Fibroblast of skin of left quadriceps (primary cell): ENCODE data around the gene LRRC74B.
"Not testable (repeated sequence)": the region's sequence is repeated elsewhere in the genome, so short reads cannot be mapped to it uniquely, and the experiment has no call there.

Experiments
- DNase-seq, 2 experiments: peaks; one replicate each; pipeline ENCODE4 v3.0.0-alpha.2; 2013; ENCODE audit warnings: low read depth in 2 of 2

The LRRC74B gene

DNA sequence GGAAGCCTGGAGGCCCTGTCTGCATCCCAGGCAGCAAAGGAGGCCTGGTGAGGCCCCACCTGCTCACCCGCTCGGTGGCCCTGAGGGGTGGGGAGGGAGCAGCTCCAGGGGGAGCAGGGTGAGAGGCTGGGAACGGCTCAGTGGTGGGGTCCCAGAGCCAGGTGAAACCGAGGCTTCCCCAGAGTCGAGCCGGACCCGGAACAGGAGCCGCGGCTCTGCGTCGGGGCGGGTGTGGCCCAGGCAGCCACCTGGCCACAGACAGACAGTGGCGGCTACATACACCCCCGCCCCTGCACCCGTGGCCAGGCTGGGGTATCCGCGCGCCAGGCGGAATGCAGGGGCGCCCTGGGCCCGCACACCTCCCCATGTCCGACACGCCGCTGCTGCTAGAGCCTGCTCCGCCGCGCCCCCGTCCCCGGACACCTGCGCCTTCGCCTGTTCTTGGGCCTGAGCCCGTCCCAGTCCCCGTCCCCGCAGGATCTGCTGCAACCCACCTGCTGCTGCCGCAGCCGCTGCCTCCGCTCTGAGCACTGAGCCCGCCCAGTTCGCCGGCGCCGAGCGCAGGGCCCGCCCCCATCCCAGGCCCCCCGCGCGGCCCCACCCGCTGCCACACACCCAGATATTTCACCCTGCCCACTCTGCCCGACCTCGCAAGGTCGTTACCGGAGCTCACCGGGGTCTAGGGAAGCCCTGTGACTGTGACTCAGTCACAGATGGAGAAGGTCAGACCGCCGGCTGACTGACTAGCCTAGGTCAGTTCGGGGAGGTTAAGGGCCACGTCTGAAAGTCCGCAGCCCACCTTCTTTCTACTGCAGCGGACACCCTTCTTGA lies 13.5 kb upstream of the LRRC74B start, which contains the start of gene SLC7A4:
Gene SLC7A4 (minus strand): TSS at position 525 of the 831 bp plus-strand sequence. CDS start 749 bp downstream, outside the sequence.
- no peak for DNase-seq

DNA sequence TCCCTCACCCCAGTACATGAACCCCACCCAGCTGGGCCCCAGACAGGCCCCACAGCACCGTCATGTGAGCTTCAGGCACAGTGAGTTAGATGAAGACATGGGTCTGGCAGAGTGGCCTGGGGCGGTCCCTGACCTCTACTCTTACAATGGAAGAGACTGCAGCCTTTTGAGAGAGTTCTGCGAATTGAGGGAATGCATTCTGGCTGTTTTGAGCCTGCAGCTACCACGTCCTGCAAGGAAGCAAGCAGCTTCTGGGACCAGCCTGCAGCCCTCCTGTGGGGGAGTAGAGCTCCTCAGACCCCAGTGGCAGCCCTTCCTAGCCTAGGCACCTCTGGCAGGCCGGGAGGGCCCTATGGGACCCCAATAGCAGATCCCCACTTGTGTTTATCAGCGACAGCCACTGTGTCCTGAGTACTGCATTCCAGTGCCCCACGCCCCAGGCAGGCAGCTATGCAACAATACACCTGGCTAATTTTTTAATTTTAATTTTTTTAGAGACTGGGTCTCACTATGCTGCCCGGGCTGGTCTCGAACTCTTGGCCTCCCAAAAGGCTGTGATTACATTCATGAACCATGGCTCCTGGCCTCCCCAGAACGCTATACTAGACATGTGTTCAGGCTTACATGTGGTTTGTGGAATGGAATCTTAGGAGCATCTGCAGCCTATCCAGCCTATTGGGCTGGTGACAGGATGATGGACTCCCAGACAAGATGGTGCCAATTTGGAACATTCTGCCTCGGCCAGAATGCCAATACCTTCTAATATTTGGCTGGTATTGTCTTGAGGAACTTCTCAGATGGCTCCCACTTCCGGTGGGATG lies 12.7 kb upstream of the LRRC74B start:
- no peak for DNase-seq

- no peak for DNase-seq
Observed at GRCh38 chr22:21033895-21034294, 11.9 kb upstream of the LRRC74B start.

DNA sequence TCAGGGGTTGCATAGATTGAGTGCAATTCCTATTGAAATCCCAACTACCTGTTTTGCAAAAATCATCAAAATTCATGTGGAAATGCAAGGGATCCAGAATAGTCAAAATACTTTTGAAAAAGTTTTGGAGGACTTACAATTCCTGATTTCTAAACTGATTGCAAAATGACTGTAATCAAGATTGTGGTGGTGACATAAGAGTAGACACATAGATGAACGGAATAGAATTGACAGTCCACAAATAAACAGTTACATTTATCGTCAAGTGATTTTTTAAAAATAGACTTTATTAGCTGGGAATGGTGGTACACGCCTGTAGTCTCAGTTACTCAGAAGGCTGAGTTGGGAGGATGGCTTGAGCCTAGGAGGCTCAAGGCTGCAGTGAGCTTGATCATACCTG lies 10.8 kb upstream of the LRRC74B start:
- no peak for DNase-seq

- DNase-seq, result no peak
Observed at GRCh38 chr22:21038405-21038804, 7.3 kb upstream of the LRRC74B start.

DNA sequence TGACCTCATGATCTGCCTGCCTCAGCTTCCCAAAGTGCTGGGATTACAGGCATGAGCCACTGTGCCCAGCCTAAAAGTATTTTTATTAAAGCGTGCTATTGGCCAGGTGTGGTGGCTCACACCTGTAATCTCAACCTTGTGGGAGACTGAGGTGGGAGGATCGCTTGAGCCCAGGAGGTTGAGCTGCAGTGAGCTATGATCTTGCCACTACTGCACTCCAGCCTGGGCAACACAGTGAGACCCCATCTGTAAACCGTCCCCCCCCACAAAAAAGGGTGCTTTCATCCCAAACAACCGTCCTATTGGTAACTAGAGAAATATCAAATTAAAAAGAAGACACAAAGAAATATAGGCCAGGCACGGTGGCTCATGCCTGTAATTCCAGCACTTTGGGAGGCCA lies 6.6 kb upstream of the LRRC74B start:
- not testable (repeated sequence) for DNase-seq

DNA sequence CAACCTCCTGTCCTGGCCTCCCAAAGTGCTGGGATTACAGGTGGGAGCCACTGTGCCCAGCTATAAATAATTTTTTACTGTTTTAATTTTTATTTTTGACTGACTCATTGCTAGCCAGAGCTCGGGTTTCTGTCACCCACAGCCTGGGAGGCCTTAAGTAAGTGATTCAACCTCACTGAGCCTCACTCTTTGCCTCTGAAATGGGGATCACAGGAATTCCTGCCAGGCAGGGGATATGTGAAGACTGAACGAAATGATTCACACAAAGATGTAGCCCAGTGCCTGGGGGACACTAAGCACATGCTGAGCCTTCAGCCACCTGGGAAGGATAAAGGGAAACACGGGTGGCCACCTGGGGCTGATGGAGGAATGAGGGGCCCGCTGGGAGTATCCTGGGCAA lies 3.8 kb upstream of the LRRC74B start:
- peak in 1 of 2 experiments; percentile 18 for DNase-seq

GRCh38 chr22:21042978-21043859 lies 2.5 kb upstream of the LRRC74B start:
- DNase-seq, result no peak

DNA sequence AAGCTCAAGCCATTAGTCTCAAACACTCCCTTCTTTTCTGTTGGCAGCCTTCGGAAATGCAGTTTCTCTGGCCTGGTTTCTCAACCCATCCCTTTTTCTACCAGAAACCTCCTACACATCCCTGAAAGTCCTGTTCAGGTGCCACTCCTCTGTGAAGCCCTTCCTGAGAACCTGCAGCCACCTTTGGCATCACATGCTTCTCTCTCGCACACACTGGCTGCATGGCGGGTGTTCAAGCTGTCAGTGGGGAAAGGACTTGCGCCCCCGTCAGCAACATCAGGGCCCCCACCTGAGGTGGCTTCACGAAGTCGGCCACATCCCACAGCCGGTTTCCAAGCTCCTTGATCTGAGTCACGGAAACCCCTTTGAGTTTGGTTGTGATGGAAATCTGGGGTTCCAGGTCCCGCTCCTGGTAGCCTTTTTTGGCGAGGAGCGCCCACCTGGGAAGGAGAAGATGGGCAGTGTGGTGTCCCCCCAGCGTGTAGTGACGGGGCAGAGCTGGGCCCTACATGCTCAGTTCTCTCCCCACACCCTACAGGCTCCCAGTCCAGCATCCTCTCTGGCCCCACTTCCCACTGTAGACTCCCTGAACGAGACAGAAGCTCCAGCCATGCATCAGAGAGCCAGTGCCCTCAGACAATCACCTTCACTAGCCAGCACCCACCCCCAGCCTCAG lies 1.7 kb upstream of the LRRC74B start:
- DNase-seq, result no peak

DNA sequence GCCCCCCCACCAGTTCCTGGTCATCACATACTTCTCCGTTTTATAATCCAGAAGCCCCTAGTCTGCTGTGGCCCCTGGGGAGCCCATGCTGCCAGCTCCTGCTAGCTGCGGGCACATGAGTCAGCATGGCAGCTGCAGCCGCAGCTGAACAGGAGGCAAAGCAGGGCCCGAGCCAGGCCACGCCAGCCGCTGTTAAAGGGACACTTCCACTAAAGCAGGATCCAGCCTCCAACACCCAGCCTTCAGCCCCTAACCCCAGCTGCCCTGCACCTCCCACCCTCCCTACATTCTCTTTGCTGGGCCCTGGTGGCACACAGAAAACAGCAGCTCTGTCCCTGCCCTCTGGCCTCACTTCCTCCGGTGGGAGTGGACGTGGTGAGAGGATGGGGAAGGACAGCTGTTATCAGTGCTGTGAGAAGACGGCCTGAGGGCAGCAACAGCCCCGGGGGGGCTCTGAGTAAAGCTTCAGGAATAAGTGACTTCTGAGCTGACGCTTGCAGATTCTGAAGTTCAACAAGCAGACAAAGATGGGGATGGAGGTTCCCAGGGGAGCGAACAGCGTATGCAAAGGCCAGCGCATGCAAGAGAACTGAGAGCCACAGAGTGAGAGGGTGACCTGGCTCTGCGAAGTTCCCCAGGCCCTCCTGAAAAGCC lies 688 bp upstream of the LRRC74B start:
- DNase-seq, result peak in 1 of 2 experiments; percentile 24

DNA sequence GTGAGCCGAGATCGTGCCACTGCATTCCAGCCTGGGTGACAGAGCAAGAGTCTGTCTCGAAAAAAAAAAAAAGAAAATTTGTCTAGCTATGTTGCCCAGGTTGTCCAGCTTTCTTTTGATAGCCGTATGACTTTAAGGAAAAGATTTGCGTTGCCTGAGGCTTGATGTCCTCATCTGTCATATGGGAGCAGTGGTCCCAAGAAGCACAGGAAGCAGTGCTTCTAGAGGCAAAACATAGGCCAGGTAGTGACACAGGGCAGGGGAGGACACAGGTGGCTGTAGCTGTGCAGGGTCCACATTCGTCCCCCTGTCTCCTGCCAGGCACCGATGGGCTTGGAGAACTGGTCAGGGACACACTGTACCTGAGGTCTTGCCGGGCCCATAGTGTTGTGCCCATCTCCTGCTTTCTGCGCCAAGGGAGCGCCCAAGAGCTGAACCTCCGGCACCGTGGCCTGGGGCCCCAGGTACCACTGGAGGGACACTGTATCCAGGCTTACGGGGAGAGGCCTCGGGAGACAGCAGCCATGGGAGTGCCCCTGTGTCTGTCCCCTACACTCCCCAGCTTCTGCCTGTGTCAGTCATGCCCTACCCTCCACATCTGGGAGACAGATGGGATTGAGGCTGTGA lies 1.4 kb downstream of the LRRC74B start:
- DNase-seq, result no peak

DNA sequence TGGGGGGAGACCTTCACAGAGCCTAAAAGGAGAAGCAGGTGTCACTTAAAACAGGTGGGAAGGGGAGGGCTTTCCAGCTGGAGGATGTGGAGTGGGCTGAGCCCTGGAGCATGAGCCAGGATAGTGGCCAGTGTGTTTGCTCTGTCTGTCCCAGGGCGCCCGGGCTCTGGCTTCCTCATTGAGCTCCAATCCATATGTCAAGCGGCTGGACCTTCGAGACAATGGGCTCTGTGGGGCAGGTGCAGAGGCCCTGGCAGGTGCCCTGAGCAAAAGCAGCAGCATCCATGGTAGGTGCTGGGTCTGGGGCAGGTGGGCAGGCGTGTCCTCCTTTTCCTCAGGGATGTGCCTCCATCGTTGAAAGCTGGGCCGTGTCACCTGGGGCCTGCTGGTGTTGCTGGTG lies 2.0 kb downstream of the LRRC74B start:
- DNase-seq, result no peak

GRCh38 chr22:21048448-21048847 lies 2.7 kb downstream of the LRRC74B start:
- not testable (repeated sequence) for DNase-seq

DNA sequence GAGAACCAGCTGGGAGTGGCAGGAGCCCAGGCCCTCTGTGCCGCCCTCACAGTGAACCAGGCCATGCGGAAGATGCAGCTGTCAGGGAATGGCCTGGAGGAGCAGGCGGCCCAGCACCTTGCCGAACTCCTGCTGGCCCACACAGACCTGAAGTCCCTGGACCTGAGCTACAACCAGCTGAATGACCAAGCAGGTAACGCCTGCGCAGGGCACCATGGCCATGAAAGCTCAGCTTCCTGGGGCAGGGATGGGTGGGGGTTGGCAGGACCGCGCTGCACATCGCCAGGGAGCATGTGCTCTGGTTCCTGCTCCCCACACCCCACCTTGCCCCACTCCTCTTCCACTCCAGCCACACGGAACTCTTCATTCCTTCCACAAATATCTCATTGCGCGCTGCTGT lies 3.2 kb downstream of the LRRC74B start:
- not testable (repeated sequence) for DNase-seq

DNA sequence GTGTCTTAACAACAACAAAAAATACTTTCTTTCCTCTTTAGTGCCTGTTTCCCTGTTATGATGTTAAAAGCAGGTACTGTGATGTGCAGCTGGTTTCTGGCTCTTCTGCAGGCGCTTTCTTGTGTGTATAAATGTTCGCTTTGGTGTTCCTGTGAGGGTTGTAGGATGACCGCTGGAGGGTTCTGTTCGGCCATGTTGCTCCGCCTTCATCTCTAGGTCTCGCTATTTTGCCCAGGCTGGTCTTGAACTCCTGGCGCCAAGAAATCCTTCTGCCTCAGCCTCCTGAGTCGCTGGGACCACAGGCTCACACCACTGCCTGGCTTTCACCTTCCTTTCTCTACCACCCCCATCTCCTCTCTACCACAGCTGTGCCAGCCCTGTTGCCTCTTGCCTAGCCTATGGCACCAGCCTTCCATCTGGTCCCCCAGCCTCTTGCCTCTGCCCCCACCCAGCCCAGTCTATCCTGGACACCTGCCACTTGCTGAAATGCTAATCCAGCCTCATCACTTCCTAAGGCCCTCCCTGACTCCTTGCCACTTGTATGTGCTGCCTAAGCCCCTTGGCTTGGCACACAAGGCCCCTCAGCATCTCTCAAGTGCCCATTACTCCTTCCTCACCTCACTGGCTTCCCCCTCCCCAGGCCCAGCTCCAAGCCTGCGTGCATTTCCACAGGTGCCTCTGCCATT lies 5.5 kb downstream of the LRRC74B start:
- no peak for DNase-seq

- no peak for DNase-seq
Observed at GRCh38 chr22:21051831-21052400, 6.2 kb downstream of the LRRC74B start.

GRCh38 chr22:21052715-21053459 lies 7.1 kb downstream of the LRRC74B start:
- DNase-seq, result no peak

DNA sequence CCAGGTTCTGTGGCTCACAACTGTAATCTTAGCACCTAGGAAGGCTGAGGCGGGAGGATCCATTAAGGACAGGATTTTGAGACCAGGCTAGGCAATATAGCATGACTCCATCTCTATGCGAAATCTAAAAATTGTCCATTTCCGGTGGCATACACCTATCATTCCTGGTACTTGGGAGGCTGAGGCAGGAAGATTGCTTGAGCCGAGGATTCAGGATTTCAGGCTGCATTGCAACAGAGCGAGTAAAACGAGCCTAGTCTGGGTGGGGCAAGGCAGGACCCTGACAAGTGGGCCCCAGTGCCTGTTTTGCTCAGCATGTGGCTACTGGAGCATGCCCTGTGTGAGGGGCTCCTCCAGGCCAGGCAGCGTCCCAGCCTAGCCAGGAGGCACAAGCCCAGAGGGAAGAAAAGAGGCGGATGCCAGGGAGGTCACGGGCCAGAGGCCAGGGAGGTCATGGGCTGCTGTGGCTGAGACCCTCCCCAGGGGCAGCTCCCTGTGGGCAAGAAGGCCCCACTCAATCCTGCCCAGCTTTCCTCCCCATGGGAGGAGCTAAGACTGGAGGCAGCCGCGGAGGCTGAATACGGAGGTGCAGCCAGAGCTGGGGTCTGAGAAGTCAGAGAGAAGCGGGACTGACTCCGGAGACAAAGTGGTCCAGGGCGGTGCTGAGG lies 8.4 kb downstream of the LRRC74B start:
- no peak for DNase-seq
